IPS-18c (cell line): Measurements from ENCODE around the gene TRIM54.
"Not testable (repeated sequence)": the region's sequence is repeated elsewhere in the genome, so short reads cannot be mapped to it uniquely, and the experiment has no call there.

Source experiments
- H3K4me3 ChIP-seq: 2 replicates; pipeline ENCODE4 v1.7.0; 2013; ENCODE audit warnings: low read depth, mild to moderate bottlenecking, low read length, moderate library complexity; ENCODE audit not compliant: insufficient read depth
- H3K9me3 ChIP-seq: one replicate; pipeline ENCODE4 v1.6.1; 2013; ENCODE audit warnings: mild to moderate bottlenecking, low read length, moderate library complexity; ENCODE audit not compliant: control insufficient read depth, insufficient read depth

The TRIM54 gene

GRCh38 chr2:27272537-27273522 lies 9.4 kb upstream of the TRIM54 start:
- H3K4me3 ChIP-seq, H3K9me3 ChIP-seq: not testable (repeated sequence)

GRCh38 chr2:27275211-27276150 lies 6.7 kb upstream of the TRIM54 start, which contains the start of gene DNAJC5G:
Gene DNAJC5G (plus strand): TSS chr2:27275433. CDS start chr2:27276729, 1,296 bp downstream.
- Histone ChIP-seq H3K4me3 (no peak within 1 kb of the TSS), H3K9me3 (no peaks in the 10 kb centered on the region)

GRCh38 chr2:27278010-27278409 lies 4.2 kb upstream of the TRIM54 start:
- no peak overlapping the region for H3K4me3 ChIP-seq

GRCh38 chr2:27280826-27281225 lies 1.4 kb upstream of the TRIM54 start:
- no peaks in the 10 kb centered on the region for H3K9me3 ChIP-seq
- H3K4me3 ChIP-seq = no peak overlapping the region

More at GRCh38 chr2:27278010-27278409, 4.2 kb upstream of the TRIM54 start:
- H3K9me3 ChIP-seq = no peaks in the 10 kb centered on the region

- no peak overlapping the region for H3K4me3 ChIP-seq
Observed at GRCh38 chr2:27281442-27281841, 787 bp upstream of the TRIM54 start.

GRCh38 chr2:27282892-27283291 lies 663 bp downstream of the TRIM54 start:
- Histone ChIP-seq H3K9me3 (no peaks in the 10 kb centered on the region), H3K4me3 (peak overlapping the region; percentile 16; the same call in 1 of the 2 replicates)

More at GRCh38 chr2:27281442-27281841, 787 bp upstream of the TRIM54 start:
- no peaks in the 10 kb centered on the region for H3K9me3 ChIP-seq

- no peaks in the 10 kb centered on the region for H3K9me3 ChIP-seq
- H3K4me3 ChIP-seq = no peak overlapping the region
Observed at GRCh38 chr2:27284996-27285395, 2.8 kb downstream of the TRIM54 start.

- no peak overlapping the region for H3K4me3 ChIP-seq
- H3K9me3 ChIP-seq = no peaks in the 10 kb centered on the region
Observed at GRCh38 chr2:27285481-27285880, 3.3 kb downstream of the TRIM54 start.

- H3K9me3 ChIP-seq = no peaks in the 10 kb centered on the region
- no peak overlapping the region for H3K4me3 ChIP-seq
Observed at GRCh38 chr2:27288610-27289009, 6.4 kb downstream of the TRIM54 start.

GRCh38 chr2:27290549-27290948 lies 8.3 kb downstream of the TRIM54 start:
- Histone ChIP-seq H3K9me3 (no peaks in the 10 kb centered on the region), H3K4me3 (no peak overlapping the region)

GRCh38 chr2:27291865-27292264 lies 9.6 kb downstream of the TRIM54 start:
- H3K4me3 ChIP-seq = no peak overlapping the region
- H3K9me3 ChIP-seq = no peaks in the 10 kb centered on the region

GRCh38 chr2:27294928-27295327 lies 12.7 kb downstream of the TRIM54 start:
- H3K4me3 ChIP-seq = no peak overlapping the region
- H3K9me3 ChIP-seq = no peaks in the 10 kb centered on the region

- H3K4me3 ChIP-seq = no peak overlapping the region
- peaks cover 2% of the 10 kb centered on the region for H3K9me3 ChIP-seq
Observed at GRCh38 chr2:27296481-27296880, 14.3 kb downstream of the TRIM54 start.

- Histone ChIP-seq H3K9me3 (peaks cover 2% of the 10 kb centered on the region), H3K4me3 (no peak overlapping the region)
Observed at GRCh38 chr2:27297195-27297594, 15.0 kb downstream of the TRIM54 start.

GRCh38 chr2:27298391-27299080 lies 16.3 kb downstream of the TRIM54 start:
- Histone ChIP-seq H3K4me3 (no peak overlapping the region), H3K9me3 (peaks cover 2% of the 10 kb centered on the region)

- not testable (repeated sequence) for H3K9me3 ChIP-seq, H3K4me3 ChIP-seq
Observed at GRCh38 chr2:27300606-27301005, 18.4 kb downstream of the TRIM54 start.
